IPS-18a (cell line): ENCODE results near the gene KDM3B.

Experiments used
- H3K27ac ChIP-seq: one replicate; pipeline ENCODE4 v1.5.1; 2013; ENCODE audit warnings: low read length
- H3K27me3 ChIP-seq: one replicate; pipeline ENCODE4 v1.6.1; 2013; ENCODE audit warnings: mild to moderate bottlenecking, low read length; ENCODE audit not compliant: control insufficient read depth, insufficient read depth
- H3K36me3 ChIP-seq: one replicate; pipeline ENCODE4 v1.6.1; 2013; ENCODE audit warnings: low read depth, low read length; ENCODE audit not compliant: control insufficient read depth
- H3K4me1 ChIP-seq: one replicate; pipeline ENCODE4 v1.6.1; 2013; ENCODE audit warnings: low read depth, low read length; ENCODE audit not compliant: control insufficient read depth
- H3K4me3 ChIP-seq: one replicate; pipeline ENCODE4 v1.5.1; 2013; ENCODE audit warnings: low read length
- H3K9ac ChIP-seq: one replicate; pipeline ENCODE4 v1.6.1; 2013; ENCODE audit warnings: mild to moderate bottlenecking, low read length, moderate library complexity
- H3K9me3 ChIP-seq: one replicate; pipeline ENCODE4 v1.6.1; 2013; ENCODE audit warnings: low read depth, low read length; ENCODE audit not compliant: control insufficient read depth

The KDM3B gene

GRCh38 chr5:138457531-138458275, 105.2 kb downstream of the KDM3B start:
- peaks cover 16% of the 10 kb centered on the region for H3K4me1 ChIP-seq
- no peaks in the 10 kb centered on the region for H3K27me3 ChIP-seq
- no peak overlapping the region for H3K9ac ChIP-seq
- H3K4me3 ChIP-seq = no peak overlapping the region
- H3K9me3 ChIP-seq = no peaks in the 10 kb centered on the region
- no peak overlapping the region for H3K27ac ChIP-seq
- no peaks in the 10 kb centered on the region for H3K36me3 ChIP-seq

DNA sequence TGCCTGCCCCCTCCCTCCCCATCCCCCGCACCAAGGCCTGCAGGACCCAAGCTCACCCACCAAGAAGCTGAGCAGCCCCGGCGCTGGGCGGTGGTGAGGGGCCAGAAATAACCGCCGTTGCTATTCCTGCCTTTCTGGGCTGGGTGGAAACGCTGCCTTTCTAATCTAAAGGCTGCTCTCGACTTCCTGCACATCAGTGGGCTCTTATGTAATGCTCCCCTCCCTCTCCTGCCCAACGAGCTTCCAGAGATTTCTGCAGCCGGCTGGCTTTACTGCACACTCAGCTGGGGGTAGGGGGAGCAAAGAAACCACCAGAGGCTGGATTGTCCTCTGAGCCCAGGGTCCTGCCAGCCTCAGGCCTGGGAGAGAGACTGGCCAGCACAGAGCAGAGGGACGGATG, 105.9 kb downstream of the KDM3B start:
- peaks cover 16% of the 10 kb centered on the region for H3K4me1 ChIP-seq
- H3K27me3 ChIP-seq = no peaks in the 10 kb centered on the region
- no peak overlapping the region for H3K9ac ChIP-seq
- no peak overlapping the region for H3K27ac ChIP-seq
- H3K9me3 ChIP-seq = no peaks in the 10 kb centered on the region
- H3K36me3 ChIP-seq = no peaks in the 10 kb centered on the region
- H3K4me3 ChIP-seq = no peak overlapping the region

- no peak overlapping the region for H3K27ac ChIP-seq
- H3K9me3 ChIP-seq = no peaks in the 10 kb centered on the region
Observed at GRCh38 chr5:138458856-138459255, 106.4 kb downstream of the KDM3B start.

GRCh38 chr5:138459311-138459933, 106.9 kb downstream of the KDM3B start:
- H3K9me3 ChIP-seq = no peaks in the 10 kb centered on the region
- H3K36me3 ChIP-seq = no peaks in the 10 kb centered on the region
- no peak overlapping the region for H3K9ac ChIP-seq
- no peak overlapping the region for H3K27ac ChIP-seq
- no peak overlapping the region for H3K4me3 ChIP-seq
- H3K4me1 ChIP-seq = peaks cover 16% of the 10 kb centered on the region
- no peaks in the 10 kb centered on the region for H3K27me3 ChIP-seq

More at GRCh38 chr5:138458856-138459255, 106.4 kb downstream of the KDM3B start:
- Histone ChIP-seq H3K27me3 (no peaks in the 10 kb centered on the region), H3K4me3 (no peak overlapping the region), H3K4me1 (peaks cover 16% of the 10 kb centered on the region), H3K9ac (no peak overlapping the region), H3K36me3 (no peaks in the 10 kb centered on the region)

DNA sequence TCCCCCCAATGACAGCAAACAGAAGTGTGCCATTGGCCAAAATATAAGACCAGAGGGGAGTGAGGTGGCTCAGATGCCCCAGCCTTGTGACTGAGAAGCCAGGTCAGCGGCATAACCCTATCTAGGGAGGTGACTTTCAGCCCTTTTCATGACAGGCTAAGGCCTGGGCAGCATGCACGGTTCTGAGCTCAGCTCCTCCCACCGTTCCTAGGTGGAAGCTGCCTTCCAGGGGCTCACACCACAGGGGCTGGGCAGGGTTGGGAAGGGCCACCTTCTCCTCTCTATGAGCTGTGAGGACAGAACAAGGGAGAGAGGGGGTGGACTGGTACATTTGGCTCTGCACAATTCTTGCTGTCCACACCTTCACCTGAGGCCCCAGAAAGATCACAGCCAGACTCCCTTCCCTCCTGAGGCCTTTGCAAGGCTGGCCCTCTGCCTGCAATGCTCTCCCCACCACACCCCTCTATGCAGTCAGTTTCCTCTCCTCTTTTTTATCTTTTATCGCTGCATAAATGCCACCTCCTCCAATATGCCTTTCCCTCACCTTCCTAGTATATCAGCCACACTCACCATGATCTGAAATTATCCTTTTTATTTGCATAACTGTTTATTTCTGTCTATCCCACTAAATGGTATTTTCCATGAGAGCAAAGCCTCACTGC, 107.7 kb downstream of the KDM3B start:
- Histone ChIP-seq H3K4me3 (no peak overlapping the region), H3K4me1 (peaks cover 13% of the 10 kb centered on the region), H3K9ac (no peak overlapping the region), H3K27ac (no peak overlapping the region), H3K36me3 (no peaks in the 10 kb centered on the region), H3K9me3 (no peaks in the 10 kb centered on the region), H3K27me3 (no peaks in the 10 kb centered on the region)

DNA sequence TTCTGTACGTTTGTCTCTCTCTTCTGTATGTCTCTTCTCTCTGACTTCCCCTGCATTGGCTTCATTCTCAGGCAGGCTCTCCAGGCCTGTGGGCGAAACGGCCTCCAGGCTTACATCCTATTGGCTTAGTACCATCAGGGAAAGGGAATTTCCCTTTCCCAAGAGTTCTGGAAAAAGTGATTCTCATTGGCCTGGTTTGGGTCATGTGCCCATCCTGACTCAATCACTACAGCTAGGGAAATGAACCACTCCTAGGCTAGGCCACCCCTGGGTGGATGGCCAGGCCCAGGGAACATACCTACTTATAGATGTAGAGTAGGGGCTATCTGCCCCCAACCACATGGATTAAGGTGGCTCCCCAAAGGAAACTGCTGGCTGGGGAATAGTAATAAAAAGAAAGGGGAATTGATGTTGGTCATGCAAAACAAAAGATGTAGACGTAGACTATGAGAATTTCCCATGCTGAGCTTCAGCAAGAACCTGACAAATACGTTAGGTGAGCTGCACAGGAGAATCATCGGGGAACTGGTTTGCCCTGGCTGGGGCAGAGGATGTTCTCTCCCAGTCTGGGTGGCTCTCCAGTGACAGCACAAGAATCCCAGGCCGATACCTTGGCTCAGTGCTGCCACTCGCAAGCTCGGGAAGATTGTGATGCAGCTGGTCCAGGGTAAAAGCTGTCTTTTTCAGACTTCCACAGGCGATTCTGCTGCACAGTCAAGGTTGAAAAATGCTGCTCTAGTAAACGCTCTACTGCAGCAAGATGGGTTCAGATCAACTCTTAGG, 109.0 kb downstream of the KDM3B start:
- peaks cover 10% of the 10 kb centered on the region for H3K27me3 ChIP-seq
- H3K27ac ChIP-seq = no peak overlapping the region
- peaks cover 5% of the 10 kb centered on the region for H3K4me1 ChIP-seq
- no peak overlapping the region for H3K4me3 ChIP-seq
- H3K9me3 ChIP-seq = no peaks in the 10 kb centered on the region
- H3K36me3 ChIP-seq = no peaks in the 10 kb centered on the region
- H3K9ac ChIP-seq = no peak overlapping the region

GRCh38 chr5:138463419-138464007, 111.0 kb downstream of the KDM3B start:
- H3K4me3 ChIP-seq = peak overlapping the region; percentile 94
- peaks cover 13% of the 10 kb centered on the region for H3K36me3 ChIP-seq
- peaks cover 5% of the 10 kb centered on the region for H3K4me1 ChIP-seq
- H3K9ac ChIP-seq = peak overlapping the region; percentile 90
- no peaks in the 10 kb centered on the region for H3K9me3 ChIP-seq
- peaks cover 18% of the 10 kb centered on the region for H3K27me3 ChIP-seq
- H3K27ac ChIP-seq = peak overlapping the region; percentile 81

GRCh38 chr5:138464008-138464387, 111.5 kb downstream of the KDM3B start:
- peak overlapping the region; percentile 94 for H3K4me3 ChIP-seq
- peaks cover 5% of the 10 kb centered on the region for H3K4me1 ChIP-seq
- peak overlapping the region; percentile 81 for H3K27ac ChIP-seq
- H3K36me3 ChIP-seq = peaks cover 15% of the 10 kb centered on the region
- H3K9me3 ChIP-seq = no peaks in the 10 kb centered on the region
- H3K27me3 ChIP-seq = peaks cover 18% of the 10 kb centered on the region
- peak overlapping the region; percentile 90 for H3K9ac ChIP-seq

DNA sequence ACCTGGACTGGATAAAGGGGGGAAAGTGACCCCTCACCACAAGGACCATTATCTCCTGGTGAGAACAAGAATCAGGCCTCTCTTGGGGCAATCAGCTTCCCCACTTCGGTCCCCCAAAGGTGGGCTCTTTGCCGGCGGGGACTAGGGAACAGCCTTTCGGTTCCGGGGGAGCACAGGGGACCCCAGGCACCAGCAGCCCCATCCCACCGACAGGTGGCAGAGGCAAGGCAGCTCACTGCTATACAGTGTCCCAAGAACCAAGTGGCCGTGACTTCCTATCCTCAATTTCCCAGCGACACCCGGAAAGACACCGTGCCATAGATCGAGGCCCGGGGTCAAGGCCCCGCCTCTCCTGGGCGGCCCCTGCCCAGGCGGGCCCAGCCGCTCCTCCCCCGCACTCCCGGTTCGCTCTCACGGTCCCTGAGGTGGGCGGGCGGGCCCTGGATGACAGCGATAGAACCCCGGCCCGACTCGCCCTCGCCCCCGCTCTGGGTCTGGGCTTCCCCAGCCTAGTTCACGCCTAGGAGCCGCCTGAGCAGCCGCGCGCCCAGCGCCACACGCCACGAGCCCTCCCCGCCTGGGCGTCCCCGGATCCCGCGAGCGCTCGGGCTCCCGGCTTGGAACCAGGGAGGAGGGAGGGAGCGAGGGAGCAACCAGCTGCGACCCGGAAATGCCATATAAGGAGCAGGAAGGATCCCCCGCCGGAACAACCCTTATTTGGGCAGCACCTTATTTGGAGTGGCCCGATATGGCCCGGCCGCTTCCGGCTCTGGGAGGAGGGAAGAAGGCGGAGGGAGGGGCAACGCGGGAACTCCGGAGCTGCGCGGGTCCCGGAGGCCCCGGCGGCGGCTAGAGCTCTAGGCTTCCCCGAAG, 112.1 kb downstream of the KDM3B start:
- Histone ChIP-seq H3K27ac (peak overlapping the region; percentile 74), H3K27me3 (peaks cover 18% of the 10 kb centered on the region), H3K9ac (peak overlapping the region; percentile 90), H3K4me3 (peak overlapping the region; percentile 94), H3K9me3 (no peaks in the 10 kb centered on the region), H3K36me3 (peaks cover 15% of the 10 kb centered on the region), H3K4me1 (peaks cover 5% of the 10 kb centered on the region)

DNA sequence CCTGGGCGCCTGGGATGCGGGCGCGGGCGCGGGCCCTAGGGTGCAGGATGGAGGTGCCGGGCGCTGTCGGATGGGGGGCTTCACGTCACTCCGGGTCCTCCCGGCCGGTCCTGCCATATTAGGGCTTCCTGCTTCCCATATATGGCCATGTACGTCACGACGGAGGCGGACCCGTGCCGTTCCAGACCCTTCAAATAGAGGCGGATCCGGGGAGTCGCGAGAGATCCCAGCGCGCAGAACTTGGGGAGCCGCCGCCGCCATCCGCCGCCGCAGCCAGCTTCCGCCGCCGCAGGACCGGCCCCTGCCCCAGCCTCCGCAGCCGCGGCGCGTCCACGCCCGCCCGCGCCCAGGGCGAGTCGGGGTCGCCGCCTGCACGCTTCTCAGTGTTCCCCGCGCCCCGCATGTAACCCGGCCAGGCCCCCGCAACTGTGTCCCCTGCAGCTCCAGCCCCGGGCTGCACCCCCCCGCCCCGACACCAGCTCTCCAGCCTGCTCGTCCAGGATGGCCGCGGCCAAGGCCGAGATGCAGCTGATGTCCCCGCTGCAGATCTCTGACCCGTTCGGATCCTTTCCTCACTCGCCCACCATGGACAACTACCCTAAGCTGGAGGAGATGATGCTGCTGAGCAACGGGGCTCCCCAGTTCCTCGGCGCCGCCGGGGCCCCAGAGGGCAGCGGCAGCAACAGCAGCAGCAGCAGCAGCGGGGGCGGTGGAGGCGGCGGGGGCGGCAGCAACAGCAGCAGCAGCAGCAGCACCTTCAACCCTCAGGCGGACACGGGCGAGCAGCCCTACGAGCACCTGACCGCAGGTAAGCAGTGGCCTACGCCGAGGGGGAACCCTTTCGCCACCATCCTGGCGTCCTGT, 113.0 kb downstream of the KDM3B start, which contains the start of gene EGR1:
Gene EGR1 (plus strand): TSS at position 219 of the 864 bp plus-strand sequence. CDS start 283 bp downstream, at position 502.
- H3K27me3 ChIP-seq = peaks cover 18% of the 10 kb centered on the region
- H3K9me3 ChIP-seq = no peaks in the 10 kb centered on the region
- H3K27ac ChIP-seq = peak within 1 kb of the TSS; percentile 74
- H3K4me1 ChIP-seq = peaks cover 5% of the 10 kb centered on the region
- H3K4me3 ChIP-seq = peak within 1 kb of the TSS; percentile 94
- H3K36me3 ChIP-seq = peaks cover 15% of the 10 kb centered on the region
- peak within 1 kb of the TSS; percentile 90 for H3K9ac ChIP-seq
